GM10847 (cell line): ENCODE measurements around the gene FRMD5.

Experiments used
- POLR2A ChIP-seq: IDR thresholded peaks from 2 replicates; pipeline ENCODE4 v1.6.1; 2011; ENCODE audit not compliant: insufficient read length; ENCODE audit errors: extremely low read depth

The FRMD5 gene

DNA sequence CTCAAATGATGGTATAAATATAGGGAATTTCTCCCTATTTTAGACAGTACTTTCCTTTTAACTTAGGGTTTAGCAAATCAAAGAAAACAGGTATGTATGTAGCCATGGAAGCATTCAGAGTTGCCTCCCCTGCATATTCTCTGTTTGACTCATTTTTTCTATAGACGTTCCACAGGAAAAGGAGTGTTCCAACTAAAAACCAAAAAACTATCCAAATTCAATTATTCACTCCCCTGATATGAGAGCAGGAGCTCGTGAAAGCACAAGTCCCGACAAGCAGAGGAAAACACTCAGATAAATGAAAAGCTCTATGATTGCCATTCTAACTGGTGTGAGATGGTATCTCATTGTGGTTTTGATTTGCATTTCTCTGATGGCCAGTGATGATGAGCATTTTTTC is 119.5 kb downstream of the FRMD5 start:
- no peak for TF ChIP-seq POLR2A

DNA sequence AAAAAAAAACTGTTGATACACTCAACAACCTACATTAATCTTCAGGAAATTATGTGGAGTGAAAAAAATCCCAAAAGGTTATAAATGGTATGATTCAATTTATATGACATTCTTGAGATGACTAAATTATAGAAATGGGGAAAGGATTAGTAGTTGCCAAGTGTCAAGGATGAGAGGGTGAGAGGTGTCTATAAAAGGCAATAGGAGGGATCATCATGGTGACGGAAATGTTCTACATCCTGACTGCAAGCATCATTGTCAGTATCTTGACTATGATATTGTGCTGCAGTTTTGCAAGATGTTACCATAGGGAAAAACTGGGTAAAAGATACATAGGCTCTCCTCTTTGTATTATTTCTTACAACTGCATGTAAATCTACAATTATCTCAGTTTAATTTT is 125.6 kb downstream of the FRMD5 start:
- no peak for TF ChIP-seq POLR2A

DNA sequence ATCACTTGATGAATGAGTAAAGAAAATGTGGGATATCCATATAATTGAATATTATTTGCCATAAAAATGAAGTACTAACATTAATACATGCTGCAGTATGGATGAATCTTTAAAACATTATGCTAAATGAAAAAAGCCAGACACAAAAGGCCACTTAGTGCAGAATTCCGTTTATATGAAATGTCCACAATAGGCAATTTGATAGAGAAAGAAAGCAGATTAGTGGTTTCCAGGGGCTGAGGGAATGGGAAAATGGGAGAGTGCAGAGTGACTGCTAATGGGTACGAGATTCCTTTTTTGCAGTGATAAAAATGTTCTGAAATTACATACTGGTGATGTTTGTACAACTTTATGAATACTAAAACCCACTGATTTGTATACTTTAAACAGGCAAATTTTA is 126.7 kb downstream of the FRMD5 start:
- TF ChIP-seq POLR2A, result no peak

DNA sequence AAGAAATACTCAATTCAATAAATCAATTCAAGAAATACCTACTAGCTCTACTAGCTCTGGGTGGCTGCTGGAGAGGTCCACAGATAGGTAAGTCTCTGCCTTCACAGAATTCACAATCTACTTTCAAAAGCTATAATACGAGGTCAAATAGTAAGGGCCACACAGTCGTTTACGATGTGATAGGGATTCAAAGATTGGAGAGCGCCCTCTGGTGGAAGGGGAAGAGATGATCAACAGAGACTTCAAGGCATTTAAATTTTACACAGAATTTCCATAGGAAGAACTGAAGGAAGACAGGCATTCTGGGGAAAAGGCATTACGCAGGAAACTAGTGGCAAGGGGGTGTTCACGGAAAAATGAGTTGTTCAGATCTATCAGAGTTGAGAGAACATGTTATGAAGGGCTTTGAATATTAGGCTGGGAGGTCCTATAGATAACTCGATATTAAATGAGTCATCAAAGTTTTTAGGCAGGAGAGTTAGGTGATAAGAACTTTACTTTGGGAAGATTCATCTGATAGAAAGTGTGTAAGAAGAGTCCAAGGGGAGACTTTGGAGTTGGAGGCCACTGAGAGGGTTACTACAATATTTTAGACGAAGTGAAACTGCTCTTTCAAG is 128.8 kb downstream of the FRMD5 start:
- TF ChIP-seq POLR2A, result no peak

DNA sequence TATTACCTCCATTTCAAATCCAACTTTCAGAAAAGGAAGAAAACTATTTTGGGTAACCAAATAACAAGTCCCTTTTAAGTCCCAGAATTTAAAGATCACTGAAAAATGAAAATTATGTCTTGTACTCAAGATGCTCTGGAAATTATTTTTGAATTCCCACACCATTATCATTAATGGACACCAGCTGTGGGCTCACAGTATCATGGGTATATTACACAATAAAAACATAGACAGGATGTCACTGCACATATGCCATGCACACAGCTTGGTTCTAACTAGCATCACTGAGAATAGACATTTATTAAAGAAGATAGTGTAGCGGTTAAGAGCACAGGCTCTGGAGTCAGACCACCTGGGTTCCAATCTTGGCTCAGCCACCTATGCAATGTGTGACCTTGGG is 130.4 kb downstream of the FRMD5 start:
- TF ChIP-seq POLR2A, result no peak

DNA sequence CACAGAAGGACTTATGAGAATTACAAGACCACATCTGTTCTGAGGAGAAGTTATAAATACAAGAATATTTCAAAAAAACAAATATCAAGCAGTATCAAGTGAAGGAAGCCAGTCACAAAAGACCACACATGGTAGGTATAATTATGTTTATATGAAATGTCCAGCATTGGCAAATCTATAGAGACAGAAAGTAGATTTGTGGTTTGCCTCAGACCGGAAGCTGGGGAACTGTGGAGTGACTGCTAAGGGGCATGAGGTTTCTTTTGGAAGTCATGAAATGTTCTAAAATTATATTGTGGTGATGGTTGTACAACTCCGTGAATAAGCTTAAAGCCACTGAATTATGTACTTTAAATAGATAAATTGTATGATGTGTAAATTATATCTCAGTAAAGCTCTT is 136.9 kb downstream of the FRMD5 start:
- no peak for TF ChIP-seq POLR2A

DNA sequence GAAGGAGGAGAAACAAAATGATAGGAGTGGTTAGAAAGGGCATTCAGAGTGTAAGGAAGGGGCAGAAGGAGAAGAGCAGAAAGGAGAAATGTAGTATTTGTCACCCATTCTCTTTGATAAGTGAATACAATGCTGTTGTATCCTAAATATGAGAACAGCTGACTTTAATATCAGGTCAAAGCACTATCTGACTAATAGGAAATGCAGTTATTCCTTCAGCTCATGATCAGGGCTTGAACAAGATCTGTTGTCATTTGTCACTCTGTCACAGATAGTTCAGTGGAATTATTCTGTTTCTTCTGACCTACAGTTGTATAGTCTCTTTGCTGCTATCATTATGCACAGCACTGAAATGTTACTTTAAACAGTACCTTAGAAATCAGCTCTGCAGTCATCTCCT is 149.4 kb downstream of the FRMD5 start:
- TF ChIP-seq POLR2A, result no peak

DNA sequence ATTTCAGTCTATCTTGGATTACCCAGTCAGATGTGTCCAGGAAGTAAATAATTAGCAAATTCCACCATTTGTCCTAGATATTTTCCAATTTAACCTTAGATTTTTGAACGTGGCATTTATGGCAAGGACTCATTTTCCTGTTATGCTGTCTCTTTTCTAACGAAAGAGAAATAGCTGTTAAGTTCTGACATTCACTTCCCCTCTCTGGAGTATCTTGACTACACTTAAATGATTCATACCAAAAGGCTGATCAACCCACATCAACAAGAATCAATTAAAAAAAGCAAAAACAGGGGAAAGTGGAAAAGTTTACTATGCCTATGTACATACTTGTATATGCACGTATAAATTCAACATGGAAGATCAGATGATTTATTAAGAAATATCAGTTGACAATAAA is 149.9 kb downstream of the FRMD5 start:
- no peak for TF ChIP-seq POLR2A

DNA sequence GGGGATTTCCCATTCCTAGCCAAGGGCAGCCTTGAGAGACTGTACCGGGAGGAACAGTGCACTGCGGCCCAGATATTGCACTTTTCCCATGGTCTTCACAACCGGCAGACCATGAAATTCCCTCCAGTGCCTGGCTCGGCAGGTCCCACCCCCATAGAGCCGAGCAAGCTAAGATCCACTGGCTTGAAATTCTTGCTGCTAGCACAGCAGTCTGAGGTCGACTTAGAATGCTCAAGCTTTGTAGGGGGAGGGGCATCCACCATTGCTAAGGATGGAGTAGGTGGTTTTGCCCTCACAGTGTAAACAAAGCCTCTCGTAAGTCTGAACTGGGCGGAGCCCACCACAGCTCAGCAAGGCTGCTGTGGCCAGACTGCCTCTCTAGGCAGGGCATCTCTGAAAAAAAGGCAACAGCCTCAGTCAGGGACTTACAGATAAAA is 156.3 kb downstream of the FRMD5 start:
- no peak for TF ChIP-seq POLR2A

DNA sequence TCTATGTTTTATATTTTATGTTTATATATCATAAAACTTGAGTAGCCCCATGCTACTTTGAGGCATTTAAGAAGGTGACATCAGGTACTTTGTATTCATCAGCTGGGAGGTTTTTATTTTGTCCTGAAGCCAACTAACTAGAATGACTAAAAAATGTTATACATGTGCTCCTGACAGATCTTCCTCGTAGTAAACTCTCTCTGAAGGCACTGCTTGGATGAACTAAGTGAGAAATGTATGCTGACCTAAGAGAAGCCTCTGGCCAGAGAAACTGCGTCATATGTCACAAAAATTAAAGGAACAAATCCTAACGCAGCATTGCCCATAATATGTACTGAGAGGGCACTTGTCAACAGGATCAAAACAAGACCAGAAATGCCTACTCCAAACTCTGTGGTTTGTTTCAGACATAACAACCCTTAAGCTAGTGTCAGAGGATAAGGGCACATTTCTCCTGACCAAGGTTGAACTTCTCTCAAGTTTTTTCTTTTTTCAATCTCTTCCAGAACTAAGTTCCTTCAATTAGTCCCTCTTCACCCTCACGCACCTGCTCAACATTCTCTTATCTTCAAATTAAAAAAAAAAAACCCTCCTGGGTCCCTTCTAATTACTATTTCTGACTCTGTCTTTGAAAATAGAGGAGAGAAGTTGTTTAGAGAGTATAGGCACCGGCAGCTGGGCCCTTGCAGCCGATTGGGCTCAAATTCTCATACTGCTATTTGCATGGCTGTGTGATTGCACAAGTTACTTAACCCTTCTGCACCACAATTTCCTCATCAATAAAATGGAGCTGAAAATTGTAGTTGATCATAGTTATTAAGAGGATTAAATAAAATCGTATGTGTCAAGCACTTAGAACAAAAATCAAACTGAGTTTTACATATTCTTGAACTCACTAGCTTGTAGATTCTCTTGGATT is 159.0 kb downstream of the FRMD5 start:
- TF ChIP-seq POLR2A, result no peak

DNA sequence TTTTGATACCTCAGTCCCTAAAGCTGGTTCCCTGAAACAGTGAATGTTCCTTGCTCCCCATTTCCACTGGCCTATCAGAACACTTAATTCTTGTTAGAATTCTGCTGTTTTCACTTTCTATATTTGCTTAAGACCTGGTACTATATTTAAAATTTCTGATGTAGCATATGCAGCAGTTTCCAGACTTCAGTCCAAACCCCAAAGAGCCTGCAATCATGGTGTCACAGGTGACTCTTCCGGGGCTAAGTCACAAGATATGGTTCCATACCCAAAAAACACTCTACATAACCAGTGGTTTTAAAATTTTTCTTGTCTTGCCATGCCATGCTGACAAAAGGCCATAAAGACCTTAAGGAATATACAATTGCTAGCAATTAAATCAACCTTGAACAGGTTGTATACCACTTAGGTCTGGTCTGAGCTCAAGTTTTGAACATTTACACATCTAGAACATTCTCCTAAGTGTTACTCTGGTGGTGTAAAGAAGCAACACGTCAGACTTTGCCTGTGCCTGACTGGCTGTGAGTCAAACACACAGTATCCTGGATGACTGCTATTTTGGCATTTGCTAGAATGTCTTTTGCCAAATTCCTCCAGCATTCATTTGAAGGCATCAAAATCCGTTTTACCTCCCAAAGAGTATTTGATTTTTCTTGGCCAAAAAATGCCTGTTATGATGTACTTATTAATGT is 160.0 kb downstream of the FRMD5 start:
- TF ChIP-seq POLR2A, result no peak

DNA sequence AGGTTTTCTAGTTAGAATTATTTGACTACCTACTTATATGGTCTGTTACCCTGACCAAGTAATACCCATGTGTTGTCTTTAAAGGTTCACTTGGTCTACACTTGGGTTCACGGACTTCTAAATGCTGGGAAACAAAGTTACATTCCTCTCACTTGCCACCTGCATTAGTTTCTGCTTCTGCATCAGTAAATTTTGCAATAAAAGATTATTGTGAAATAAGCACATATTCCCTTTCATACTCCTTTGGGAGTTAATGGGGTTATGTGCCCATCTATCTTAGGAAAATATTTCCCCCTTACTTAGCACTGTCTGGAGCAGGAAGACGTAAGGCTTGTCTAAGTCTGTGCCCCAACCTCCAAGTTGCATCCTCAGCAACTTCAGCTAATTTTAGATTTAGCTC is 160.7 kb downstream of the FRMD5 start:
- TF ChIP-seq POLR2A, result no peak

DNA sequence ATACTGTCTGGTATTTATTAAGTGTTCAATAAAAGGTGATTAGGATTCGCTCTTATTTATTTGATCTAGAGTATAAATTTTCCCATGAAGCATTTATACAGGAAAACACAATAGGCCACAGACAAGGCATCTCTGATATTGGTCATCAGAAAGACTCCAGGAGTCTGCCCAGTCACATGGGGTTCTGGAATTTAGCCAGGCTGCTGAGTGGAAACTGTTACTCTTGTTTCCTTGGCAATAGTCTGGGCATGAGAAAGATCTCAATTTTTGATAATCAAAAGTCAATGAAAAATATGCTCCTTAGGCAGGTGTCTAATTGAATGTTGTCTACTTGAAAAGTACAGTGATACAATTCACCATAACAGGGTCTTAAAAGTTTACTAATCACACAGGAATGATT is 161.2 kb downstream of the FRMD5 start:
- TF ChIP-seq POLR2A, result no peak

DNA sequence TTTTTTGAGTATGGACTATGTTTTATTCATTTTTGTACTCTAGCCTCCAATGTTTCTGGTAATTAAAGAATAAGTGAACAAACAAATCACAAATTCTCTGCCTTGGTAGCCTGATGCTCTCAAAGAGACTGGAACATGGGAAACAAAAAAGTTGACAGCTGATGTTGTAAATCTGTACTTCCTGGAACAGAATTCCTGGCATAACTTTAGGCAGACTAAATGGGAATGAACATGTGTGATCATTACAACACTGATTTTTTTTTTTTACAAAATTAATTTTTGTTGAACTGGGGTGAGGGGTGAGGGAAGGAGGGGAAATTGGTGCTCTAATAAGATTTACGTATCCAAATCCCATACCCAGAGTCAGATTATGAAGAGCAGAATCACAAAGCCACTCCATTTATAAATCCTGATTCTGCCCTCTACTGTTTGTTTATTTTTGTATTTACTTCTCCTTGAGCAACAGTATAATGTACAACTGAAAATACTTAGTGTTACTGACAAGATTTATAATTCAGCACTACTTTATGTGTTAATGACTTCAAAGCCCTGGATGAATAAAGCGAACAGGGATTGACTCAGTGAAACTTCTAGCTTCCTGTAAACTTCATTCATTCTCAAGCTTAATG is 165.0 kb downstream of the FRMD5 start:
- no peak for TF ChIP-seq POLR2A

DNA sequence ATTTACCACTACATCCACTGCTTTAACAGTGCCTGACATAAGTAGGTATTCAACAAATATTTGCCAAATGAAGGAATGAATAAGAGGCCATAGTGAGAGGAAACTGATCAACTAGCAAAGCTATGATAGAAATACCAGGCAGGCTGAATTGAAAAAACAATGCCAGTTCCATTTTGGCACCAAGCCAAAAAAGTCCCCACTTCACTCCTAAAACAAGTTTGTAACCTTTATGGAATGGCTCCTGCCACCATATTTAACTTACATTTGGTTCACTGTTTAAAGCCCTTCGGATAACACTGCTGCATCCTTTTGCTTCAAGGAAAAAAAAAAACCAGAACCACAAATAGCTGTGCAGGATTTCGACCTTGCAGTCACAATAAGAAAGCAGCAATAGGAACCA is 166.1 kb downstream of the FRMD5 start:
- no peak for TF ChIP-seq POLR2A

DNA sequence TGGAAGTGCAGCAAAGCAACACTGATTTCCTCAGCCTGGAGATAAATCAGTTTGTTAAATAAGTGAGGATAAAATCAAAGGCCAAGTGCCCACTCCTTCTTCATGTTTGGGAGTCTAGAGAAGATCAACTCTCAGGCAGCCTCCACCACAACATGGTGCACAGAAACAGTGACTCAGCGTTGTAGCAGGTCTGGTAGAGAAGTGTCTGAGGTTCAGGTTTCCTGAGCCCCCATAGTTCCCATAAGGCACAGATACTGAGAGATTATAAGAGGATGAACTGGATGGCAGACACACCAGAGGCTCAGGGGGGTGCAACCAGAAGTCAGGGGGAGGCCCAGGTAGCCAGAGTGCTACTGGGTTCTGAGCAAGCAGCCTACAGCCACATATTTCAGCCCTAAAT is 166.7 kb downstream of the FRMD5 start:
- no peak for TF ChIP-seq POLR2A

DNA sequence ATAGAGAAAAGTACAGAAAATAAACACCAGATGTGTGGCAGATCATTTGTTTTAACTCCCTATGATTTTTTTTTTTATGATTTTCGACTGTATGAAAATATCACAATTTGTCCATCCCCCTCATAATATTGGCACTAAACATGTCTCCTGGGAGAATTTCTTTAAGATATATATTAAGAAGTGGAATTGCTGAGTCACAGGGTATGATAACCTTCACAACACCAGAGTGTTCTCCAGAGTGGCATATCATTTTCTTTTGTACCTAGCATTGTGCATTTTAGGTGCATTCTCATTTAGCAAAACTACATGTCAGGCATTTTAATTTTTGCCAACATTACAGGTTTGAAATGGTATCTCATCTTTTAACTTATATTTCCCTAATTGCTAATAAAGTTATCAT is 170.9 kb downstream of the FRMD5 start:
- TF ChIP-seq POLR2A, result no peak
